Fibroblast of mammary gland (primary cell): ENCODE measurements around the gene LUC7L.

Source experiments
- DNase-seq: peaks from one replicate; pipeline ENCODE4 v3.0.0-alpha.2; 2010; ENCODE audit warnings: low read depth
- H3K4me3 ChIP-seq: 2 replicates; pipeline ENCODE4 v1.5.1; 2011; ENCODE audit warnings: low read depth, mild to moderate bottlenecking, low read length, moderate library complexity; ENCODE audit not compliant: control insufficient read depth
- TF ChIP-seq, protein P1 (sequence below): conservative IDR thresholded peaks from 2 replicates; pipeline ENCODE4 v1.5.1; 2011; ENCODE audit warnings: low read depth, low read length, inconsistent platforms; ENCODE audit not compliant: control insufficient read depth, insufficient read depth

The LUC7L gene

DNA sequence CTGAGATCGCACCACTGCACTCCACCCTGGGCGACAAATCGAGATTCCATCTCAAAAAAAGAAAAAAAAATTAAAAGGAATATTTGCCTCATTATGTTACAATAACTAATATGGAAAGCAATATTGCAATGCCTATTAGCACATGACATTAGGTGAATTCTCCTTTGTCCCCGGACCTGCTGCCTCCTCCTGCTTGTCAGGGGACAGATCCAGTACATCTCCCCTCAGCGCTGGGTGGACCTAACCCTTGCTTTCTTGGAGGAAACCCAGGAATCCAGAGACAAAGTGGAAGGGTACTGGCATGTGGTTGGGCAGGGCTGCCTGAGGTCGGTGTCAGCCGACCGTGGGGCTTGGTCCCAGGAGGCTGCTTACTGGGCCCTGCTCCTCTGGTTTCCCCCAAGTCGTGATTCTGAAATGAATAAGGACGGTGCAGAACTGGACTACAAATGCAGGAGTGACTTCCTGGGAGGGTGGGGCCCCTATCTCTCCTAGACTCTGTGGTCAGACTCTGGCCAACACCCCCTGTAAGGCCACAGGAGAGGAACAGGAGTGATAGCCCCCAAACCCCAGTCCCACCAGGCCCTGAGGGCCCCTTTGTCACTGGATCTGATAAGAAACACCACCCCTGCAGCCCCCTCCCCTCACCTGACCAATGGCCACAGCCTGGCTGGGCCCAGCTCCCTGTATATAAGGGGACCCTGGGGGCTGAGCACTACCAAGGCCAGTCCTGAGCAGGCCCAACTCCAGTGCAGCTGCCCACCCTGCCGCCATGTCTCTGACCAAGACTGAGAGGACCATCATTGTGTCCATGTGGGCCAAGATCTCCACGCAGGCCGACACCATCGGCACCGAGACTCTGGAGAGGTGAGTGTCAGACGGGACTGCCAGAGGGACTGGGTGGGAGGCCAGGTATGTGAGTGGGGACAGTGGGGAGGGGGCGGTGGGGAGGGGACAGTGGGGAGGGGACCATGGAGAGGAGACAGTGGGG is 76.8 kb downstream of the LUC7L start, which contains the start of gene HBZ:
Gene HBZ (plus strand): TSS at position 504 of the 988 bp plus-strand sequence. CDS start 266 bp downstream, at position 770.
- TF ChIP-seq, protein P1, sequence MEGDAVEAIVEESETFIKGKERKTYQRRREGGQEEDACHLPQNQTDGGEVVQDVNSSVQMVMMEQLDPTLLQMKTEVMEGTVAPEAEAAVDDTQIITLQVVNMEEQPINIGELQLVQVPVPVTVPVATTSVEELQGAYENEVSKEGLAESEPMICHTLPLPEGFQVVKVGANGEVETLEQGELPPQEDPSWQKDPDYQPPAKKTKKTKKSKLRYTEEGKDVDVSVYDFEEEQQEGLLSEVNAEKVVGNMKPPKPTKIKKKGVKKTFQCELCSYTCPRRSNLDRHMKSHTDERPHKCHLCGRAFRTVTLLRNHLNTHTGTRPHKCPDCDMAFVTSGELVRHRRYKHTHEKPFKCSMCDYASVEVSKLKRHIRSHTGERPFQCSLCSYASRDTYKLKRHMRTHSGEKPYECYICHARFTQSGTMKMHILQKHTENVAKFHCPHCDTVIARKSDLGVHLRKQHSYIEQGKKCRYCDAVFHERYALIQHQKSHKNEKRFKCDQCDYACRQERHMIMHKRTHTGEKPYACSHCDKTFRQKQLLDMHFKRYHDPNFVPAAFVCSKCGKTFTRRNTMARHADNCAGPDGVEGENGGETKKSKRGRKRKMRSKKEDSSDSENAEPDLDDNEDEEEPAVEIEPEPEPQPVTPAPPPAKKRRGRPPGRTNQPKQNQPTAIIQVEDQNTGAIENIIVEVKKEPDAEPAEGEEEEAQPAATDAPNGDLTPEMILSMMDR: no peak
- no peak within 1 kb of the TSS for H3K4me3 ChIP-seq
- DNase-seq: no peak

DNA sequence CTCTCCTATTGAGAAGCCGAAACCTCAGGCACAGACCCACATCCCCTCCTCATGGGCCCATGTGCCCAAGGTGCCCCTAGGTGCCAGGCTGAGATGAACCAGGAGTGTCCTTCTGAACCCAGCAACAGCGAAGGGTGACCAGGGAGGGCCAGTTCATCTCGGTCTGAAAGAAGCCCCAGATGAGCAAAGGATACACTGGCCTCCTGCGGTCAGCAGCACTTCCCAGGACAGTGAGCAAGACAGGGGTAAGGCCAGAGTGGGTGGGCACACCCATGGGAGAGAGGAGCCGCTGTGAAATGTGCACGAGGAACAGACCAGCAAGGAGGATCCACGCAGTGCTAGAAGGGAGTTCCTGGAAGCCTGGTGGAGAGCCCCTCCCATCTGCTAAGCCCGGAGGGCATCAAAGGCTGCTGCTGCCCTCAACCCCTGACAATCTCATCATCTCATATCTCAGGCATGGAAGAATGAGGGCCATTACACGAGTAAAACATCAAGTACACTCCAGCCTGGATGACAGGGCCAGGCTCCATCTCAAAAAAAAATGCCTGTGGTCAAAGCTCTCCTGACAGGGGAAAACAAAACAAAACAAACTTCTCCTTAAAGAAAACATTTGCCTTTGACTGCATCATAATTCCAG is 80.1 kb downstream of the LUC7L start:
- TF ChIP-seq, protein P1: no peak
- H3K4me3 ChIP-seq: no peak overlapping the region
- DNase-seq: peak; percentile 21

DNA sequence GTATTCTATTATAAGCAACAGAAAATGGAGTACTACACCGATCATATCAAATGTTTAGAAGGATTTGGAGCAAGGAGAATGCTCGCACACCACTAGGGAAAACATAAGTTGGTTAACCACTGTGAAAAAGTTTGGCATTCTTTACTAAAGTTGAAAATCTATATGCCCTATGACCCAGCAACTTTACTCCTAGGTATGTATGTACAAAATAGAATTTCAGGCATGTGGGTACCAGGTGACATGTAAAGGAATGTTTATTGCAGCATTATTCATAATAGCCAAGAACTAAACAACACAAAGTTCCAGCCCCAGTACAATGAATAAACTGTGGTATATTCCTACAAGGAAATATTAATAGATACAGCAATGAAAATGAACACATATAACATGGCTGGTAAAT is 82.6 kb downstream of the LUC7L start:
- no peak overlapping the region for H3K4me3 ChIP-seq
- DNase-seq: no peak
- TF ChIP-seq, protein P1: no peak

DNA sequence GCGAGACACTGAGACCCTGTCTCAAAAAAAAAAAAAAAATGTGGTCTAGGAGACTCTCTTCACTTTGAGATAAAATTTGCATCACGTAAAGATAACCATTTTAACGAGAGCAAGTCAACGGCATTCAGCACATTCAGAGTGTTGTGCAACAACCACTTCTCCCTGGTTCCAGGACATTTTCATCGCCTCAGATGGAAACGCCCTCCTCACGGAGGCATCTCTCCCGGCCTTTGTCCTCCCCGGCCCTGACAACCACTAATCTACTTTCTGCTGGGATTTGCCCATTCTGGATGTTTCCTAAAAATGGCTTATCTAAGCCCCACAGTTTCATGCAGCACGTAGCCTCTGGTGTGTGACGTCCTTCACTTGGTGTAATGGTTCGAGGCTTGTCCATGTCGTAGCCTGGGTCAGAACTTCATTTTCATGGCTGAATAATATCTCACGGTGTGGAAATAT is 84.4 kb downstream of the LUC7L start:
- no peak for DNase-seq
- no peak overlapping the region for H3K4me3 ChIP-seq
- TF ChIP-seq, protein P1: no peak

DNA sequence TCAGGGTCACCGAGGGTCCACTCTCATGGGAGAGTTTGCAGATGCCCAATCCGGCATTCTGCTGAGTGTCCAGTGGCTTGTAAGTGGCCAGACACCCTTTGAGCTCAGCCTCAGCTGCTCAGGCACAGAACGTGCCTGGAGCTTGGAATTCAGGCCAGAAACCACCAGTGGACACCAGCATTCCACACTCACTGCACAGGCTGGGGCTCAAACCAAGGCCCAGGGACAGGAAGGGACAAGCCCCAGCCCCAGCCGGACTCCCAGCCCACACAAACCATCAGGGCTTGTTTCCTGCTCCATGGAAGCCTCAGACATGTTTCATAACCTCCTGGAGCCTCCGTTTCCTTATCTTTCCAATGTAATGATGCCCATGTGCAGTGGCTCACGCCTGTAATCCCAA is 85.8 kb downstream of the LUC7L start:
- no peak for DNase-seq
- no peak overlapping the region for H3K4me3 ChIP-seq
- TF ChIP-seq, protein P1: no peak

DNA sequence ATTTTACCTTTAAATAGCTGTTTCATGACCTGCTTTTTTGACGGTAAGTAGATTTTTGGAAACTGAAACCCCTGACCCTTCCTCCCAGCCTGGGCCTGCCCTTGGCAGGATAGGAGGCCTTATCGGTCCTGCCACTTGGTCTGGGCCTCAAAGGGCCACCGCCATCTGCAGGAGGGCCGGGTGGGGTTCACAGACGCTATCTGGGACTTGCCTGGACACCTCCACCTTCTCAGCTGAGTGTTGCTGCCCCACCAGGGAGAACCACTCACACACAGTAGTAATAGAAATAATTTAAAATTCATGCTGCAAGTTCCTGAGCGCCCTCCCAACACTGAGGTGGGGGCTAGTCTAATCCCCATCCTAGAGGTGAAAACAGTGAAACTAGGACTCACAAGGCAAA is 86.2 kb downstream of the LUC7L start:
- DNase-seq: no peak
- no peak overlapping the region for H3K4me3 ChIP-seq
- TF ChIP-seq, protein P1: no peak
